ENCODE measurements around the gene SLC41A2.
A peak's percentile ranks its signal among the peaks of the same experiment; 100 is the strongest.
"Not testable (repeated sequence)": the region's sequence is repeated elsewhere in the genome, so short reads cannot be mapped to it uniquely, and the experiment has no call there.

The SLC41A2 gene

GRCh38 chr12:104958001-104958804 lies at the start of gene SLC41A2:
Gene SLC41A2, minus strand, starts transcription at chr12:104958290. Its CDS starts 29,763 bp downstream, at chr12:104928527.
- FAIRE-seq, result no peak

- FAIRE-seq, result no peak
Measured at GRCh38 chr12:105001476-105001875, 43.4 kb upstream of the SLC41A2 start.

GRCh38 chr12:104999347-104999685 lies 41.2 kb upstream of the SLC41A2 start:
- FAIRE-seq, result no peak

- FAIRE-seq, result no peak
Measured at GRCh38 chr12:104998423-104999346, 40.6 kb upstream of the SLC41A2 start.

- FAIRE-seq, result no peak
Measured at GRCh38 chr12:104997541-104997940, 39.5 kb upstream of the SLC41A2 start.

- no peak for FAIRE-seq
Measured at GRCh38 chr12:104994336-104994735, 36.2 kb upstream of the SLC41A2 start.

GRCh38 chr12:104991565-104992128 lies 33.6 kb upstream of the SLC41A2 start:
- no peak for FAIRE-seq

- no peak for FAIRE-seq
Measured at GRCh38 chr12:104990950-104991349, 32.9 kb upstream of the SLC41A2 start.

GRCh38 chr12:104986022-104986941 lies 28.2 kb upstream of the SLC41A2 start, which contains the start of gene NOPCHAP1:
Gene NOPCHAP1, plus strand, starts transcription at chr12:104986316. Its CDS starts 37 bp downstream, at chr12:104986353.
- peak; percentile 76 for FAIRE-seq

- FAIRE-seq, result no peak
Measured at GRCh38 chr12:104985206-104985605, 27.1 kb upstream of the SLC41A2 start.

GRCh38 chr12:104977688-104978087 lies 19.6 kb upstream of the SLC41A2 start:
- not testable (repeated sequence) for FAIRE-seq

- no peak for FAIRE-seq
Measured at GRCh38 chr12:104976703-104977102, 18.6 kb upstream of the SLC41A2 start.

GRCh38 chr12:104975587-104976343 lies 17.7 kb upstream of the SLC41A2 start:
- FAIRE-seq, result no peak

GRCh38 chr12:104974626-104975290 lies 16.7 kb upstream of the SLC41A2 start:
- FAIRE-seq, result no peak

GRCh38 chr12:104973250-104973649 lies 15.2 kb upstream of the SLC41A2 start:
- no peak for FAIRE-seq

- FAIRE-seq, result no peak
Measured at GRCh38 chr12:104971306-104971705, 13.2 kb upstream of the SLC41A2 start.

- FAIRE-seq, result no peak
Measured at GRCh38 chr12:104969343-104969742, 11.3 kb upstream of the SLC41A2 start.

GRCh38 chr12:104966677-104967076 lies 8.6 kb upstream of the SLC41A2 start:
- FAIRE-seq, result no peak

GRCh38 chr12:104964856-104965205 lies 6.7 kb upstream of the SLC41A2 start:
- FAIRE-seq, result no peak

GRCh38 chr12:104964167-104964855 lies 6.2 kb upstream of the SLC41A2 start:
- no peak for FAIRE-seq

All from endometrium (tissue), 2 donors.